Activated T-helper 1 cell treated with anti-CD3 and anti-CD28 coated beads, Interleukin-2, amount 50 U/mL, for 16 hours (primary cell): ENCODE measurements around the gene LRRC4C.

Source experiments
- DNase-seq, 2 donors: peaks; one replicate each; pipeline ENCODE4 v3.0.0-alpha.2; 2020; ENCODE audit warnings: low read depth in 1 of 2, low spot score in 1 of 2

LRRC4C gene

GRCh38 chr11:40722179-40722795, 737.2 kb downstream of the LRRC4C start:
- no peak for DNase-seq

- DNase-seq, result no peak
Observed at GRCh38 chr11:40716344-40717130, 742.9 kb downstream of the LRRC4C start.

- no peak for DNase-seq
Observed at GRCh38 chr11:40713083-40713482, 746.4 kb downstream of the LRRC4C start.

DNA sequence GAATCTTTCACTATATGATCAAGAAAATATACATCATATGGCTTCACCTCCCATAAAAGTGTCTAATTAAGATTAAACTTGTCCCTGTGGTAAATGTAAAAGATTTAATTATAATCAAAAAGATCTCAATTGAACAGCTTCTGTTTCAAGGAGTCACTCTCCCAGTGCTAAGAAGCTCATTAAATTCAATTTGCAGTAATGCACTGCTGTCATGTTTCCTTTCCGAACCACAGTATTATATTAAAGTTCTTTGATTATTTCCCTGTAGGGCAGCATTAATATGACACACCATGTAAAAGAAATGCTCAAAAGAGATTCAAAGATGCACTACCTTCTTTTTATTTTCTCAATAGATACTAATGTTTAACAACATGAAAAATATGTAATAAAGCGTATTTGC, 758.4 kb downstream of the LRRC4C start:
- DNase-seq, result no peak

GRCh38 chr11:40689823-40690222, 769.6 kb downstream of the LRRC4C start:
- DNase-seq, result no peak

DNA sequence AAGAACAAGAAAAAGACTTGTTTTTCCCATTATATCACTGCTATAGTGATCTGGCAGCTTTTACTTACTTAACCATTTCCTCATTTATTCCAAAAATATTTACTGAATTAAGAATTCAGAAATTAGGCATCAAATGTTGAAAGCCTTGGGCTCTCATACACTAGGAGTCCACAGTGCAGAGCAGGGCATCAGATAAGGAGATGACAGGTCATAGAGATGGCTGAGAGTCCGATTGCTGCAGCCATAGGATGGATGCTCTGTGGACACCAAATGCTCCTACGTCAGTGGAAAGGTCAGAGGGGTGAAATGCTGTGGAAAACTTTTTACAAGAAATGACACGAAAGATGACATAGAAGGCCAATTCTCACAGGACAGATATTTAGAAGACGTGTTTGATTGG, 771.1 kb downstream of the LRRC4C start:
- no peak for DNase-seq

DNA sequence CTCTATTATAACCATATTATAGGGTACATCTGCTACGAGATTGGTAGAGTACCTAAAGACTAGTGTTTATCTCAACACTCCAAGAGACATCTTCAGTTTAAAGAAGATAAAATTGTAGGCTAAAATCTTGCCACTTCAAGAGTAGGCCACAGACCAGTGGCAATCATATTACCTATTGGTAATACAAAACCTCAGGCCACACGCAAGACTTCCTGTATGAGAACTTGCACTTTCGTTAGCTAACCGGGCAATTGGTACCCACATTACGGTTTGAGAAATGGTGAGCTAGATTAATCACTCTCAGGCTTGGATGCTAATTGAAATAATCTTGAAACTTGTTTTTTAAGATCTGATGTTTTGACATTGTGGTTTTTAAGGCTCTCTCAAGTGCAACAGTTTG, 772.7 kb downstream of the LRRC4C start:
- DNase-seq, result no peak

GRCh38 chr11:40683010-40683409, 776.4 kb downstream of the LRRC4C start:
- no peak for DNase-seq

DNA sequence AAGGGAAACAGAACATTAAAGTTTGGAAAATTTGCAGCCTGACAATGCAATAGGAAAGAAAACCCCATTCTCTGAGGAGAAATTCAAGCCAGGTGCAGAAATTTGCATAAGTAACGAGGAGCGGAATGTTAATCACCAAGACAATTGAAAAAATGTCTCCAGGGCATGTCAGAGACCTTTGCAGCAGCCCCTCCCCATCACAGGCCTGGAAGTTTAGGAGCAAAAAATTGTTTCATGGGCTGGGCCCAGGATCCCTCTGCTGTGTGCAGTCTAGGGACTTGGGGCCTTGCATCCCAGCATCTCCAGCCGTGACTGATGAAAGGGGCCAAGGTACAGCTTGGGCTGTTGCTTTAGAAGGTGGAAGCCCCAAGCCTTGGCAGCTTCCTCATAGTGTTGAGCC, 780.2 kb downstream of the LRRC4C start:
- DNase-seq, result no peak

GRCh38 chr11:40647295-40647694, 812.2 kb downstream of the LRRC4C start:
- DNase-seq, result no peak

DNA sequence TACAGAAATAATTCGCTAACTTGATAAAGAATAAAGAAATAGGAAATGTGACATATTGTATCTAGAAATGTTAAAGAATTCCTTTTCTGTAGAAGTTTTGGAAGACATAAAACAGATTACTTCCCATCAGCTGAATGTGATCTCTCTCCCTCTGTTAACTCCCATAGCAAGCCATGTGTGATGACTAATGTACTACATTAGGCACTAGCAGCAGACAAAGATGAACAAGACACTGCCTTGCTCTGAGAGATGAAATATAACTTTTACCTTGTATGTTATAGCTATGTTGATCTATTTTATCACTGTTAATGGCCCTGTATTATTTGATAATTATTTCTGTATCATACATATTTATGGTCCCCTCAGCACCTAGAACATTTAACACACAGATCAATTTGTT, 817.2 kb downstream of the LRRC4C start:
- DNase-seq, result no peak

DNA sequence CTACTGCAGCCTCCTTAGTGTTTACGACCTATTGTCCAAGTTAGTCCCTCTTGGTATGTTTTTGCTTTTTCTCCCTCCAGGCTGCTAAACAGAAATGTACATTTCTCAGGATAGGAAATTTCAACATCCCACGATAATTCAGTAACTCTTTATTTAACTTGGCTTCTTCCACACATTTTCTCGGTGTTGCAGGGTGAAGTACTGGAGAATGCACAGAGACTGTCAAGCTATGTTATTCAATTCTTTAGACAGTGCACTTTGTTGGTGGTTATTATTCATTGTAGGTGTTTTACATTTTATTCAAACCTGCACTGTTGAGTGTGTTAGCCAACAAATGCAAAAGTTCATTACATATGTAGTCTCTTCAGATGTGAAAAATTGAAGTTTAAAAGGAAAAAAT, 839.8 kb downstream of the LRRC4C start:
- DNase-seq, result no peak

DNA sequence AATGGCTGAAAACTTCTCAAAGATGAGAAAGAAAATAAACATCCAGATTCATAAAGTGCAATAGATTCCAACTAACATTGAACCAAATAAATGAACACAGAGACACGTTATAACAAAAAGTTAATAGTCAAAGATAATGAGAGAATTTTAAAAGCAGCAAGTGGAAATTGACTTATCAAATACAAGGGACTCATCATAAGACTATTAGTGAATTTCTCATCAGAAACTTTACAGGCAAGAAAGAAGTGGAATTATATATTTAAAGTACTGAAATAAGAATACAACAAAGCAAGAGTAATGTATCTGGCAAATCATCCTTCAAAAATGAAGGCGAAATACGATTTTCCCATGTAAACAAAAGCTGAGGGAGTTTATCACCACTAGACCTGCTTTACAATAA, 852.7 kb downstream of the LRRC4C start:
- DNase-seq, result no peak

DNA sequence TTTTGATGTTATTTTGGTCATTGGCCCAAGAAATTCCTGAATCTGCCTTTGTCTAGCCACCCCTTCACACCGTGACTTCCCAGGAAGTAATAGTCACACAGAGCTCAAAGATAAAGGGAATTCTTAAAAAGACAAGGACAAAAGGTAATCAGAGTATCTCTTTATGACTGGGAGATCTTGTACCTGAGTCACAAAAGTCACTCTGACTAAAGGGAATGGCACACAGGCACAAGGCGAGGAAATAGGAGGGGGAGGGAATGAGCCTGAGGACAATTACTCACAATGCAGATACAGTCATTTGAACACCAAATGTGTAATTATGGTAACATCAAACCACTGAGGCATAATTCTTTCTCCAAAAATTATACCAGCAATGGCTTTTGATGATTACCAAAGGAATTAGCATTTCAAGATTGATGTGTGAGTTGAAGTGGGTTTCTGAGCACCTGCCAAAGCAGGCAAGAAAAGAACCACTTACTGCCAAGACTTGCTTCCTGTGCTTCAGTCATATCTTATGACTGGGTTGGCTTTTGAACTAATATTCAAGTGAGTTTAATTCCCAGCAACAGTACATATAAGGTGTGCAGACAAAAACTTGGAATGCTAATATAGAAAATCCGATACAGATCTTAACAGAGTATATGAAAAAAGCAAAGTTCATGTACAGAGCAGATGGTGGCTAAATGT, 856.4 kb downstream of the LRRC4C start:
- DNase-seq, result no peak

DNA sequence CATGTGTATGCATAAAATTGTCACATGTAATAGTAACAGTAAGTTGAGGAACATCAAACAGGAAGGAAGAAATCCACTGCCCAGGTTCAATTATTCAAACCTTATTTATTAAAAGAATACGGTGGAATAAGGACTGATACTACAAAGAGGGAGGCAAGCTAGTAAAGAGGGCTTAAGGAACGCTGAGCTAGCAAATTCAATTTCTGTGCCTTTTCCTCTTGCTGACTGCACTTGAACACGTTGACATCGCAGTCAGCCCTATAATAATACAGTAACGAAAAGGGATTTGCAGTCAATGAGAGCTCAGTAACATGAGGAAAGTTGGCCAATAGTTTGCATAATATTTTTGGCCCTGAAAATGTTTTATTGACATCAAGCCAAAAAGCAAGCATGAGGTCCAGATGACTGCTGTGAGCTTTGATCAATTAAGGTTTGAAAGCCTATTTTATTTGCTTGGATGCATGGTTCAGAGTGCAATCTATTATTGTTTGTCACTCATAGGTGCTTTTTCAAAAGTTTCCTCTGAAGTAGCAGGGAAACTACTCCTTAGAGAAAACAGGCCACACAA, 861.8 kb downstream of the LRRC4C start:
- no peak for DNase-seq

- no peak for DNase-seq
Observed at GRCh38 chr11:40573254-40573891, 886.1 kb downstream of the LRRC4C start.

DNA sequence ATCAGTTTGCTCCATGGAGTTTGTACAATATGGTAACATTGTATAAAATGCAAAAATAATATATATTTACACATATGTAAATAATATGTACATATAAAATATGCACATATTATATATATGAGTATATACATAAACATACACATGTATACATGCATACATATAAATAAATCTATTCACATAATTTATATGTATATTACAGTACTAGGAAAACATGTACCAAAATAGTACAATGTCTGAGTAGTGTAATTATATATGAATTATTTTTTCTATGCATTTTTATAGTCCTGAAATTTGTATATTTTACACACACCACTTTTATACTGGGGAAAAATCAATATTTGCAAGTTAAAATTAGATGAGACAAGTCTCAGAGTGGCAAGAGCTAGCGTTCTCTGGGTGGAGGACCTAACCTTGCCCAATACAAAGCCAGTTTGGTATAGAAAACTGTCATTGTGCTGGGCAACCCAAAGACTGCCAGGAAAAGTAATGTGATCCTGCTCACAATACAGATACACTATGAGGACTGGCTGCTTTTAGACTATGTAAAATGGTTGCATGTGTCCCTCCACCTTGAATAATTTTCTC, 889.4 kb downstream of the LRRC4C start:
- no peak for DNase-seq

DNA sequence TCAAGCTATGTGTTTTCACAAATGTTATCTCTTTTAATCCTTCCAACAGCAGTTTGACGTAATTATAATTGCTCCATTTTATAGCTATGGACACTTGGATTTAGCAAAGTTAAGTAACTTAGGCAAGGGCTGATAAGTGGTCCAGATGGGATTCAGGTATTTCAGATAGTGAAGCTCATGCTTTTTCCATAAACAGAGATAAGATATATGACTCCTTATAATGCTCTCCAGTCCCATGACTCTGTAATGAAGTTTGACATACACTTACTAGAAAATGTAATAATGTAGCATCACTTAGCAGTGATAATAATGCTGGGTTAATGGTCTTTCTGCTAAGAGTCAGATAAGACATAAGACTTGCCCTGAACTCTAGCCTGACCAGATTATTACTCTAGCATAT, 892.1 kb downstream of the LRRC4C start:
- DNase-seq, result no peak

- no peak for DNase-seq
Observed at GRCh38 chr11:40544162-40544561, 915.3 kb downstream of the LRRC4C start.

- no peak for DNase-seq
Observed at GRCh38 chr11:40542821-40543220, 916.6 kb downstream of the LRRC4C start.

DNA sequence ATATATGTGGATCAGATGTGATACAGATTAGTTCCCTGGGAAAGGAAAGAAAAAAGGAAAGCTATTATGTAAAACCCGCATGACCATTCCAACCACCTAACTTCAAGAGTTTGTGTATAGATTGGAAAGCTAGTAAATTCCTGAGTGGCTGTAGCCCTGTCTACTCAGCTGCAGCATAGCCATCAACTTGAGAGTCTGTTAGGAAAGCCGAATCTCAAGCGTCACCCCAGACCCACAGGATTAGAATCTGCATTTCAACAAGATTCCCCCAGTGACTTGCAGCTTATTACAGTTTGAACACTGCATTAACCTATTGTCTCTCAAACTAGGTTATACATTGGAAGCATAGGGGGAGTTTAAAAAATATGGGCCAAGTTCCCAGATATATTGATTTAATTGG, 921.7 kb downstream of the LRRC4C start:
- no peak for DNase-seq
